Heart left ventricle (tissue), 16 donors: ENCODE measurements around the gene PRRT2. TPM values are rescaled to one million over a fixed set of nuclear protein-coding genes. Genes with fewer than 3 reads are reported as not detected.

Source experiments
- ATAC-seq, 4 donors: fragments of 200-7000 bp; cut with Tn5 transposase; one replicate each; pipeline ENCODE4 v1.9.1; 2020 to 2022; ENCODE audit warnings: moderate library complexity in 4 of 4, mild to moderate bottlenecking in 3 of 4, moderate number of reproducible peaks in 1 of 4
- DNase-seq, 5 donors: peaks; one replicate each; pipeline ENCODE4 v3.0.0-alpha.2; 2020
- H3K27ac ChIP-seq, 12 donors: fragments of 200-600 bp; sonication (generic) in 4 of 12; one replicate each; pipeline versions ENCODE4 v1.5.0 to v1.8.0; 2016 to 2022; ENCODE audit warnings: mild to moderate bottlenecking in 2 of 12
- H3K27me3 ChIP-seq, 9 donors: fragments of 200-600 bp; sonication (generic) in 2 of 9; one replicate each; pipeline versions ENCODE4 v1.5.1 to v1.8.0; 2016 to 2022; ENCODE audit warnings: mild to moderate bottlenecking in 3 of 9
- H3K36me3 ChIP-seq, 9 donors: fragments of 200-600 bp; sonication (generic) in 2 of 9; one replicate each; pipeline versions ENCODE4 v1.5.0 to v1.8.0; 2018 to 2022; ENCODE audit warnings: mild to moderate bottlenecking in 2 of 9
- H3K4me1 ChIP-seq, 12 donors: fragments of 200-600 bp; sonication (generic) in 4 of 12; one replicate each; pipeline versions ENCODE4 v1.5.0 to v1.8.0; 2016 to 2022; ENCODE audit warnings: mild to moderate bottlenecking in 3 of 12
- H3K4me3 ChIP-seq, 12 donors: fragments of 200-600 bp; sonication (generic) in 4 of 12; one replicate each; pipeline versions ENCODE4 v1.5.0 to v1.8.0; 2017 to 2022; ENCODE audit warnings: mild to moderate bottlenecking in 9 of 12, moderate library complexity in 4 of 12
- H3K9me3 ChIP-seq, 12 donors: fragments of 200-600 bp; sonication (generic) in 4 of 12; one replicate each; pipeline versions ENCODE4 v1.5.0 to v1.8.0; 2016 to 2022; ENCODE audit warnings: mild to moderate bottlenecking in 1 of 12
- CTCF ChIP-seq, 12 donors: fragments of 200-600 bp; sonication (generic) in 4 of 12; IDR thresholded peaks; one replicate each; pipeline versions ENCODE4 v1.5.0 to v1.8.0; 2018 to 2022; ENCODE audit warnings: antibody characterized with exemption in 12 of 12, mild to moderate bottlenecking in 5 of 12
- POLR2A ChIP-seq, 2 donors: fragments of 450-650 bp; IDR thresholded peaks; one replicate each; pipeline ENCODE4 v1.6.1; 2017; ENCODE audit warnings: antibody characterized with exemption in 2 of 2, mild to moderate bottlenecking in 2 of 2, moderate library complexity in 2 of 2
- WGBS, 4 donors: extraction: QIAGEN DNeasy Blood & Tissue Kit in 2 of 4; methylation state at CpG; one replicate each; pipeline versions ENCODE4 v1.1.5 to v1.1.7; 2013 to 2018; 5-methylcytosine and 5-hydroxymethylcytosine counted together
- intact Hi-C, 10 donors: fragments of 100-400 bp; cut with DNase I; formaldehyde crosslinking; loops; one replicate each; pipeline versions ENCODE4 v1.11.1 to v1.14.2; 2022
- polyA plus RNA-seq, 2 donors: library from polyadenylated mRNA; stranded (reverse); fragments of 200-250 nt; gene quantifications; one replicate each; pipeline ENCODE4 v1.2.3, GENCODE V29; 2013
- total RNA-seq, 9 donors: library from RNA; depleted of rRNA in 2 of 9; stranded (reverse); fragments of >200 nt in 2 of 9; fragmentation: NEBNext Ultra II Directional in 3 of 9; extraction: Animal tissue kit (Norgen Biotek cat#: 25700) in 3 of 9; gene quantifications; one replicate each; pipeline versions ENCODE4 v1.1.0 to v1.2.4, GENCODE V29; 2016 to 2023
- donor health status: ischemic (EF 13 %, LVEDD 7.1; RV severe dilation, severe dysfunction).
- donor health status: healthy with polysubstance abuse.
- donor health status: DM: no; HTN: yes; CAD: no.
- donor health status: DM: no; HTN: no; CAD: no.
- donor health status: ischemic (EF 25% LVEDD 6.9; RV normal size, moderate dysfunction).
- donor health status: ischemic (EF 25% LVEDD 5.7; RV mildly dilated, moderate dysfunction).
- donor health status: healthy.
- donor health status: DM: yes; HTN: yes; CAD: no.
- donor health status: ischemic (EF 35%, LVEDD 5.7; RV mildly dilated, moderate dysfunction).
- donor health status: nonischemic (EF 11% LVEDD 7.7; RV severe dilation, severe dysfunction).
- donor health status: DM: yes; HTN: yes; CAD: no.
- donor health status: PGD.
- donor health status: ischemic (EF 29% LVEDD 5.4; RV normal size, mild dysfunction).
- donor health status: nonischemic (EF 23%, LVEDD 6.1; RV moderate dilation, normal function).

PRRT2 gene
- total and polyA plus RNA-seq, 11 donors, result 0.24 to 3.2 (median 1.3) TPM; not detected in 1

- TF ChIP-seq POLR2A (IDR thresholded peaks at IDR 0.05) (no peak), CTCF (IDR thresholded peaks at IDR 0.05) (no peak)
- no peaks in the 10 kb centered on the region for H3K9me3 ChIP-seq
- intact Hi-C loops, result loop anchor here in 6 of 10 donors (5.0 to 10.0 kb wide), 4 partner anchors 43 to 185 kb away; partner anchors contain the start of genes CDIPT (in 3 of the 6), HIRIP3 (in 1 of the 6) and INO80E (in 1 of the 6)
- peaks cover 0 to 20% (median 15%) of the 10 kb centered on the region in 9 donors for H3K36me3 ChIP-seq
- no peaks in the 10 kb centered on the region for H3K27me3 ChIP-seq
- H3K27ac ChIP-seq, result peak overlapping the region in 7 of 12 donors; percentile 75 to 96 (median 90)
- DNase-seq (no peak), ATAC-seq (no peak)
- H3K4me3 ChIP-seq, result peak overlapping the region in 2 of 12 donors; percentile 73 to 85
- 81 to 86% (median 84%) methylated on average over 14 to 15 of the region's 15 CpGs for WGBS, 4 donors
- H3K4me1 ChIP-seq, result peaks cover 3 to 81% (median 61%) of the 10 kb centered on the region in 12 donors
Measured at GRCh38 chr16:29819506-29819905, 7.5 kb downstream of the PRRT2 start.

- Histone ChIP-seq H3K4me1 (peaks cover 3 to 81% (median 61%) of the 10 kb centered on the region in 12 donors), H3K27ac (peak within 1 kb of the TSS; percentile 74 to 96 (median 88)), H3K27me3 (no peaks in the 10 kb centered on the region), H3K36me3 (peaks cover 0 to 20% (median 15%) of the 10 kb centered on the region in 9 donors), H3K9me3 (no peaks in the 10 kb centered on the region), H3K4me3 (peak within 1 kb of the TSS; percentile 21 to 94 (median 73))
- ATAC-seq (peak in 3 of 4 donors; percentile 40 to 60 (median 41)), DNase-seq (peak; percentile 73 to 83 (median 78))
- WGBS, 4 donors, result 0 to 1% (median 0%) methylated on average over 4 of the region's 4 CpGs
- intact Hi-C loops, result loop anchor here in 3 of 10 donors (2.0 to 5.0 kb wide), 3 partner anchors 29 to 42 kb away; partner anchors contain the start of genes CDIPT (in 1 of the 3) and KIF22 (in 1 of the 3)
- TF ChIP-seq POLR2A (IDR thresholded peaks at IDR 0.05) (peak in 1 of 2 donors; percentile 48), CTCF (IDR thresholded peaks at IDR 0.05) (no peak)
Measured at GRCh38 chr16:29820271-29820701, 8.3 kb downstream of the PRRT2 start, which contains the start of gene MVP. MVP (plus strand) TSS chr16:29820462; CDS start chr16:29830550, 10,088 bp downstream.

DNA sequence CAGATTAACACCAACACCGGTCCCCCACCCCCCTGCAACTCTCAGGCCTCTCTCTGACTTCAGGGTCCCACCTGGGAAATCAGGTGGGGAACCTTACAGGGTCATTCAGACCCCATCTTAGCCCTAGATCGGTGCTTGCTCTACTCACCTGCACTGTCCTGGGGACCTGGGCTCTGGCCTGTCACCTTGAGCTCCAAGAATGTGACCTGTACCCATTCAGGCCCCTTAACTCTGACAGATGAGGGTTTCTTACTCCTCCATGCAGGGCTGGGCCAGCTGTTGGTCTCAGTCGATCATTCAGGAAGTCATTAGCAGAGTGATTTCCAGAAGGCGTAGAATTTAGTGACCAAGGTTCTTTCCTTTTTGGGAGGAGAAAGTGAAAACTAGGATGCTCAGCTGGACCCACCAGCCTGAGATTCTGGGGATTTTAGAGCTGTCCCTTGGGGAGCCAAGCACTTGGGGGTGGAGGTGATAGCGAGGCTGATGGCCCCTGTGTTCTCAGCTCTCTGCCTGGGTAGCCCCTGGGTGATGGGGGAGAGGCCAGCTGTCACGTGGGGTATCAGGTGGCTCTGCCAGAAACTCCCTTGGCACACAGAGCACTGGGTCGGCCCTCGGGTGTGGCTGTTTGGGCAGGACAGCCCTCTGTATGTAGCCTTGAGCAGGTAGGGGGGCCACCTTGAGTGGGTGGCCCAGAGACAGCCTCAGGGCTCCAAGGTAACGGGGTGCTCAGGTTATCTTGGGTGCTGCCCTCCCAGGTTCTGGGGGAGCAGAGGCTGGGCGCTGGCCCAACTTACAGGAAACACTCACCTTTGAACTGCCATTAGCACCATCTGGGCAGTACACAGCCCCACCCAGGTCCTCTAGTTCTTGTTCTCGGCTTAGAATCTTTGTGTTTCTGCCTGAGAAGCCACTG lies 9.0 kb downstream of the PRRT2 start:
- intact Hi-C loops, result loop anchor here in 3 of 10 donors (2.0 to 5.0 kb wide), 3 partner anchors 30 to 41 kb away; partner anchors contain the start of genes CDIPT (in 1 of the 3) and KIF22 (in 1 of the 3)
- WGBS, 4 donors, result 34 to 47% (median 42%) methylated on average over 7 to 11 of the region's 11 CpGs
- no peaks in the 10 kb centered on the region for H3K27me3 ChIP-seq
- TF ChIP-seq POLR2A (IDR thresholded peaks at IDR 0.05), result no peak
- no peak for TF ChIP-seq CTCF (IDR thresholded peaks at IDR 0.05)
- peaks cover 3 to 87% (median 66%) of the 10 kb centered on the region in 12 donors for H3K4me1 ChIP-seq
- DNase-seq, result peak in 4 of 5 donors; percentile 37 to 56 (median 52)
- peaks cover 0 to 25% (median 15%) of the 10 kb centered on the region in 9 donors for H3K36me3 ChIP-seq
- peak in 3 of 4 donors; percentile 2 to 5 (median 2) for ATAC-seq
- H3K4me3 ChIP-seq, result peak overlapping the region; percentile 21 to 94 (median 73)
- H3K9me3 ChIP-seq, result no peaks in the 10 kb centered on the region
- peak overlapping the region; percentile 74 to 96 (median 88) for H3K27ac ChIP-seq
